ENCODE measurements around the gene DSP.

The DSP gene

GRCh38 chr6:7543789-7544424 is 2.4 kb downstream of the DSP start:
- DNase-seq (ENCODE audit: low read depth, low spot score), result no peak
- Histone ChIP-seq H3K4me1 (ENCODE audit: insufficient read depth, insufficient read length) (peaks cover 2% of the 10 kb centered on the region), H3K4me3 (ENCODE audit: insufficient read length, low read depth) (peak overlapping the region; percentile 11), H3K27me3 (ENCODE audit: insufficient read depth, insufficient read length) (no peaks in the 10 kb centered on the region), H3K36me3 (ENCODE audit: insufficient read depth, insufficient read length, low read length) (peaks cover 2% of the 10 kb centered on the region), H3K9ac (ENCODE audit: insufficient read length, low read depth) (peak overlapping the region; percentile 21), H3K9me3 (ENCODE audit: insufficient read depth, low read length) (no peaks in the 10 kb centered on the region)
- no peak for TF ChIP-seq YY1 (IDR thresholded peaks at IDR 0.05; ENCODE audit: insufficient read depth, insufficient read length)

DNA sequence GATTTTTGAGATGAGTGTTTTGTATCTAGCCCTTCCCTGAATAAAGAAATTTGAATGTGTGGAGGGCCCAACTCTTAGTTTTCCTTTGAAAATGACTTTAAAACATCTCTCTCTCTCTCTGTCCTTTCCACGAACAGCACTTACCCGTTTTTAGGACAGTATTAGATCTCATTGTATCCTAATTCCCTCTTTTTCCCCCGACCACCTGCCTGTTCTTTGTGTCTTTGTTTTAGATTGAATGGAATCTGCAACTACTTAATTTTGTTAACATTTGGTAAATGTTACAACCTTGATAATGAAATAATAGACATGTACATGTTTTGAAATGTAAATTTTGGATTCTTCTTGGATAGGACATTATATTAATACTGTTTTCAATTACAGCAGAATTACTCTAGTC is 3.1 kb downstream of the DSP start:
- no peak for DNase-seq (ENCODE audit: low read depth, low spot score)
- Histone ChIP-seq H3K4me1 (ENCODE audit: insufficient read depth, insufficient read length) (peaks cover 2% of the 10 kb centered on the region), H3K9ac (ENCODE audit: insufficient read length, low read depth) (no peak overlapping the region), H3K4me3 (ENCODE audit: insufficient read length, low read depth) (no peak overlapping the region), H3K36me3 (ENCODE audit: insufficient read depth, insufficient read length, low read length) (peaks cover 2% of the 10 kb centered on the region), H3K27me3 (ENCODE audit: insufficient read depth, insufficient read length) (no peaks in the 10 kb centered on the region), H3K9me3 (ENCODE audit: insufficient read depth, low read length) (no peaks in the 10 kb centered on the region)
- TF ChIP-seq SUZ12 (IDR thresholded peaks at IDR 0.05; ENCODE audit: extremely low read depth, insufficient read depth, insufficient read length), result no peak
- no peak for TF ChIP-seq ZNF274 (IDR thresholded peaks at IDR 0.05; ENCODE audit: low read depth, low read length)
- TF ChIP-seq YY1 (IDR thresholded peaks at IDR 0.05; ENCODE audit: insufficient read depth, insufficient read length), result no peak

GRCh38 chr6:7545316-7546019 is 4.0 kb downstream of the DSP start:
- Histone ChIP-seq H3K9me3 (ENCODE audit: insufficient read depth, low read length) (no peaks in the 10 kb centered on the region), H3K27me3 (ENCODE audit: insufficient read depth, insufficient read length) (no peaks in the 10 kb centered on the region), H3K36me3 (ENCODE audit: insufficient read depth, insufficient read length, low read length) (peaks cover 2% of the 10 kb centered on the region), H3K4me3 (ENCODE audit: insufficient read length, low read depth) (no peak overlapping the region), H3K4me1 (ENCODE audit: insufficient read depth, insufficient read length) (peaks cover 2% of the 10 kb centered on the region), H3K9ac (ENCODE audit: insufficient read length, low read depth) (no peak overlapping the region)
- TF ChIP-seq ZNF274 (IDR thresholded peaks at IDR 0.05; ENCODE audit: low read depth, low read length), result no peak
- TF ChIP-seq YY1 (IDR thresholded peaks at IDR 0.05; ENCODE audit: insufficient read depth, insufficient read length), result no peak
- no peak for TF ChIP-seq SUZ12 (IDR thresholded peaks at IDR 0.05; ENCODE audit: extremely low read depth, insufficient read depth, insufficient read length)
- DNase-seq (ENCODE audit: low read depth, low spot score), result no peak

DNA sequence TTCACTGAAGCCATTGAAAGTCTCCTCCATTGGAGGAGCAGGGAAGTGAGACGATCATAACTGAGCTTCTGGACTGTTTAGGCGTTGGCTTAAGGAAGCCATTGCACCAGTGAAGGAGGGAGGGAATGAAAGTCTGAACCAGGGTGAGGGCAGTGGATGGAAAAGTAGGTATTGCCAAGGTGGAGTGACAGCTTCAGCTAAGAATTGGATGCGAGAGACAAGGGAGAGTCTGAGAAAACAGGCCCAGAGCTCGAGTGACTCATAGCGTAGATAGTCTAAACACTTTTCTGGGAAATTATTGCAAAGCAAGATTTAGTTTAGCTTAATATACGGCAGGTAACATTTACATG is 4.5 kb downstream of the DSP start:
- peaks cover 2% of the 10 kb centered on the region for H3K4me1 ChIP-seq (ENCODE audit: insufficient read depth, insufficient read length)
- no peaks in the 10 kb centered on the region for H3K9me3 ChIP-seq (ENCODE audit: insufficient read depth, low read length)
- no peak for TF ChIP-seq ZNF274 (IDR thresholded peaks at IDR 0.05; ENCODE audit: low read depth, low read length)
- TF ChIP-seq SUZ12 (IDR thresholded peaks at IDR 0.05; ENCODE audit: extremely low read depth, insufficient read depth, insufficient read length), result no peak
- no peak for TF ChIP-seq YY1 (IDR thresholded peaks at IDR 0.05; ENCODE audit: insufficient read depth, insufficient read length)
- no peak for DNase-seq (ENCODE audit: low read depth, low spot score)
- H3K9ac ChIP-seq (ENCODE audit: insufficient read length, low read depth), result no peak overlapping the region
- H3K36me3 ChIP-seq (ENCODE audit: insufficient read depth, insufficient read length, low read length), result peaks cover 2% of the 10 kb centered on the region
- H3K4me3 ChIP-seq (ENCODE audit: insufficient read length, low read depth), result no peak overlapping the region
- H3K27me3 ChIP-seq (ENCODE audit: insufficient read depth, insufficient read length), result no peaks in the 10 kb centered on the region

DNA sequence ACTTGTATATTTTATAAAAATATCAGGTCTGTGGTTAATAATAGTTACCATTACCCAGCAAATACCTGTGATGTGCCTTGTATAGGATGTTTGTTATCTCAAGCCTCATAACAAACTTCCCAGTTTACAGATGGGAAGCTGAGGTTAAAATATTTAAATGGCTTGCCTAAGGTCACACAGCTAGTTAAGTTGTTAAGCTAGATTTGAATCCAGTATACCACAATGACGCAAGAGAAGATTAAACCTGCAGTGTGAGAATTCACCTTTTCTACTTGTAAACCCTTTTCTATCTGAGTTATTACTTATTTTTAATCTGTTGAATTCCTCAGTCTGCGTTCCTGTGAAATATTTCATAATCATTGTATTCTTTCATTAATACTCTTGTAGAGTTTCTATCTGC is 4.9 kb downstream of the DSP start:
- Histone ChIP-seq H3K36me3 (ENCODE audit: insufficient read depth, insufficient read length, low read length) (peaks cover 2% of the 10 kb centered on the region), H3K9me3 (ENCODE audit: insufficient read depth, low read length) (no peaks in the 10 kb centered on the region), H3K4me3 (ENCODE audit: insufficient read length, low read depth) (no peak overlapping the region), H3K27me3 (ENCODE audit: insufficient read depth, insufficient read length) (no peaks in the 10 kb centered on the region), H3K4me1 (ENCODE audit: insufficient read depth, insufficient read length) (peaks cover 2% of the 10 kb centered on the region), H3K9ac (ENCODE audit: insufficient read length, low read depth) (no peak overlapping the region)
- no peak for TF ChIP-seq YY1 (IDR thresholded peaks at IDR 0.05; ENCODE audit: insufficient read depth, insufficient read length)
- TF ChIP-seq ZNF274 (IDR thresholded peaks at IDR 0.05; ENCODE audit: low read depth, low read length), result no peak
- no peak for TF ChIP-seq SUZ12 (IDR thresholded peaks at IDR 0.05; ENCODE audit: extremely low read depth, insufficient read depth, insufficient read length)
- no peak for DNase-seq (ENCODE audit: low read depth, low spot score)

GRCh38 chr6:7546896-7547295 is 5.4 kb downstream of the DSP start:
- Histone ChIP-seq H3K9ac (ENCODE audit: insufficient read length, low read depth) (no peak overlapping the region), H3K9me3 (ENCODE audit: insufficient read depth, low read length) (no peaks in the 10 kb centered on the region), H3K36me3 (ENCODE audit: insufficient read depth, insufficient read length, low read length) (peaks cover 2% of the 10 kb centered on the region), H3K27me3 (ENCODE audit: insufficient read depth, insufficient read length) (no peaks in the 10 kb centered on the region), H3K4me1 (ENCODE audit: insufficient read depth, insufficient read length) (peaks cover 2% of the 10 kb centered on the region), H3K4me3 (ENCODE audit: insufficient read length, low read depth) (no peak overlapping the region)
- TF ChIP-seq YY1 (IDR thresholded peaks at IDR 0.05; ENCODE audit: insufficient read depth, insufficient read length), result no peak
- no peak for TF ChIP-seq ZNF274 (IDR thresholded peaks at IDR 0.05; ENCODE audit: low read depth, low read length)
- TF ChIP-seq SUZ12 (IDR thresholded peaks at IDR 0.05; ENCODE audit: extremely low read depth, insufficient read depth, insufficient read length), result no peak
- no peak for DNase-seq (ENCODE audit: low read depth, low spot score)

DNA sequence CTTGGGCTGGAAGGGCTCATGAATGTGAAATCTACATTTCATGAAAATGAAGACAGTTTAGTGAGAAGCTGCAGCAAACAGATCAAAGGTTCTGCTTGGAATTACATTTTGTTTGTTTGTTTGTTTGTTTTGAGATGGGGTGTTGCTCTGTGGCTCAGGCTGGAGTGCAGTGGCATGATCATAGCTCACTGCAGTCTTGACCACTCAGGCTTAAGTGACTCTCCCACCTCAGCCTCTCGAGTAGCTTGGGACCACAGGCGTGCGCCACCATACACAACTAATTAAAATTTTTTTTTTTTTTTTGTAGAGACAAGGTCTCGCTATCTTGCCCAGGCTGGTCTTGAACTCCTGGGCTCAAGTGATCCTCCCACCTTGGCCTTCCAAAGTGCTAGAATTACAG is 5.8 kb downstream of the DSP start:
- Histone ChIP-seq H3K4me3 (ENCODE audit: insufficient read length, low read depth) (no peak overlapping the region), H3K36me3 (ENCODE audit: insufficient read depth, insufficient read length, low read length) (peaks cover 2% of the 10 kb centered on the region), H3K27me3 (ENCODE audit: insufficient read depth, insufficient read length) (no peaks in the 10 kb centered on the region), H3K4me1 (ENCODE audit: insufficient read depth, insufficient read length) (peaks cover 2% of the 10 kb centered on the region), H3K9me3 (ENCODE audit: insufficient read depth, low read length) (no peaks in the 10 kb centered on the region), H3K9ac (ENCODE audit: insufficient read length, low read depth) (no peak overlapping the region)
- no peak for DNase-seq (ENCODE audit: low read depth, low spot score)
- TF ChIP-seq YY1 (IDR thresholded peaks at IDR 0.05; ENCODE audit: insufficient read depth, insufficient read length) (no peak), SUZ12 (IDR thresholded peaks at IDR 0.05; ENCODE audit: extremely low read depth, insufficient read depth, insufficient read length) (no peak), ZNF274 (IDR thresholded peaks at IDR 0.05; ENCODE audit: low read depth, low read length) (no peak)

All from NT2/D1 (cell line).